Mesangial cell (primary cell): ENCODE data around the gene CCDC142. TPM values are rescaled to one million over a fixed set of nuclear protein-coding genes. Genes with fewer than 3 reads are reported as not detected.

ENCODE experiments used
- total RNA-seq: library from RNA; depleted of rRNA; stranded (reverse); fragments of >200 nt; gene quantifications from 2 replicates; pipeline ENCODE4 v1.2.3, GENCODE V29; 2015

Gene CCDC142
- total RNA-seq, 1 donor from 2014 or later, result 9.5 TPM

Other genes starting within 250 kb of the CCDC142 start
- gene SLC4A5, start 139.6 kb downstream of the CCDC142 start, total RNA-seq, result under 0.01 and 0.51 TPM in 2 replicates
- 84.4 and 103 TPM in 2 replicates for gene DCTN1, start 102.7 kb downstream of the CCDC142 start, total RNA-seq
- gene C2orf81, start 61.4 kb downstream of the CCDC142 start, total RNA-seq, result 2.4 and 4.9 TPM in 2 replicates
- gene WDR54, start 61.3 kb downstream of the CCDC142 start, total RNA-seq, result 46.8 and 49.0 TPM in 2 replicates
- gene RTKN, start 41.1 kb downstream of the CCDC142 start, total RNA-seq, result 39.1 and 48.0 TPM in 2 replicates
- 12.4 and 16.8 TPM in 2 replicates for gene INO80B, start 27.9 kb downstream of the CCDC142 start, total RNA-seq
- 56.4 and 113 TPM in 2 replicates for gene WBP1, start 24.6 kb downstream of the CCDC142 start, total RNA-seq
- 68.6 and 75.9 TPM in 2 replicates for gene MOGS, start 17.6 kb downstream of the CCDC142 start, total RNA-seq
- gene MRPL53, start 10.3 kb downstream of the CCDC142 start, total RNA-seq, result 26.5 and 31.4 TPM in 2 replicates
- gene TTC31, start 83 bp upstream of the CCDC142 start, total RNA-seq, result 20.8 and 22.2 TPM in 2 replicates
- gene LBX2, start 16.6 kb upstream of the CCDC142 start, total RNA-seq, result 1.5 and 6.7 TPM in 2 replicates
- 10.4 and 15.0 TPM in 2 replicates for gene PCGF1, start 24.7 kb upstream of the CCDC142 start, total RNA-seq
- gene TLX2, start 31.5 kb upstream of the CCDC142 start, total RNA-seq, result not detected in 2 replicates
- not detected in 2 replicates for gene DQX1, start 43.2 kb upstream of the CCDC142 start, total RNA-seq
- gene AUP1, start 46.7 kb upstream of the CCDC142 start, total RNA-seq, result 96.3 and 120 TPM in 2 replicates
- gene HTRA2, start 46.9 kb upstream of the CCDC142 start, total RNA-seq, result 39.9 and 45.8 TPM in 2 replicates
- gene LOXL3, start 70.9 kb upstream of the CCDC142 start, total RNA-seq, result 9.0 and 14.8 TPM in 2 replicates
- 32.8 and 43.5 TPM in 2 replicates for gene DOK1, start 71.7 kb upstream of the CCDC142 start, total RNA-seq
- 1.1 and 1.3 TPM in 2 replicates for gene M1AP, start 165.3 kb upstream of the CCDC142 start, total RNA-seq
- gene SEMA4F, start 171.2 kb upstream of the CCDC142 start, total RNA-seq, result 12.7 and 12.9 TPM in 2 replicates